ENCODE results near the gene TJP2.

The TJP2 gene

GRCh38 chr9:69190086-69190862, 16.2 kb downstream of the TJP2 start:
- no peak overlapping the region for H3K4me3 ChIP-seq (ENCODE audit: low read length)
- TF ChIP-seq, protein P1, sequence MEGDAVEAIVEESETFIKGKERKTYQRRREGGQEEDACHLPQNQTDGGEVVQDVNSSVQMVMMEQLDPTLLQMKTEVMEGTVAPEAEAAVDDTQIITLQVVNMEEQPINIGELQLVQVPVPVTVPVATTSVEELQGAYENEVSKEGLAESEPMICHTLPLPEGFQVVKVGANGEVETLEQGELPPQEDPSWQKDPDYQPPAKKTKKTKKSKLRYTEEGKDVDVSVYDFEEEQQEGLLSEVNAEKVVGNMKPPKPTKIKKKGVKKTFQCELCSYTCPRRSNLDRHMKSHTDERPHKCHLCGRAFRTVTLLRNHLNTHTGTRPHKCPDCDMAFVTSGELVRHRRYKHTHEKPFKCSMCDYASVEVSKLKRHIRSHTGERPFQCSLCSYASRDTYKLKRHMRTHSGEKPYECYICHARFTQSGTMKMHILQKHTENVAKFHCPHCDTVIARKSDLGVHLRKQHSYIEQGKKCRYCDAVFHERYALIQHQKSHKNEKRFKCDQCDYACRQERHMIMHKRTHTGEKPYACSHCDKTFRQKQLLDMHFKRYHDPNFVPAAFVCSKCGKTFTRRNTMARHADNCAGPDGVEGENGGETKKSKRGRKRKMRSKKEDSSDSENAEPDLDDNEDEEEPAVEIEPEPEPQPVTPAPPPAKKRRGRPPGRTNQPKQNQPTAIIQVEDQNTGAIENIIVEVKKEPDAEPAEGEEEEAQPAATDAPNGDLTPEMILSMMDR (conservative IDR thresholded peaks at IDR 0.05; ENCODE audit: low read depth, low read length) = no peak
- DNase-seq (ENCODE audit: low read depth) = no peak

GRCh38 chr9:69190863-69191181, 16.7 kb downstream of the TJP2 start:
- TF ChIP-seq, protein P1 (conservative IDR thresholded peaks at IDR 0.05; ENCODE audit: low read depth, low read length) = no peak
- H3K4me3 ChIP-seq (ENCODE audit: low read length) = no peak overlapping the region
- no peak for DNase-seq (ENCODE audit: low read depth)

- no peak for DNase-seq (ENCODE audit: low read depth)
- TF ChIP-seq, protein P1 (conservative IDR thresholded peaks at IDR 0.05; ENCODE audit: low read depth, low read length) = no peak
- no peak overlapping the region for H3K4me3 ChIP-seq (ENCODE audit: low read length)
These were observed 17.2 kb downstream of the TJP2 start for GRCh38 chr9:69191231-69191630.

GRCh38 chr9:69192214-69192613, 18.1 kb downstream of the TJP2 start:
- TF ChIP-seq, protein P1 (conservative IDR thresholded peaks at IDR 0.05; ENCODE audit: low read depth, low read length) = no peak
- DNase-seq (ENCODE audit: low read depth) = no peak
- H3K4me3 ChIP-seq (ENCODE audit: low read length) = no peak overlapping the region

- H3K4me3 ChIP-seq (ENCODE audit: low read length) = no peak overlapping the region
- TF ChIP-seq, protein P1 (conservative IDR thresholded peaks at IDR 0.05; ENCODE audit: low read depth, low read length) = peak; percentile 37
- no peak for DNase-seq (ENCODE audit: low read depth)
These were observed 19.6 kb downstream of the TJP2 start for GRCh38 chr9:69193685-69194032.

DNA sequence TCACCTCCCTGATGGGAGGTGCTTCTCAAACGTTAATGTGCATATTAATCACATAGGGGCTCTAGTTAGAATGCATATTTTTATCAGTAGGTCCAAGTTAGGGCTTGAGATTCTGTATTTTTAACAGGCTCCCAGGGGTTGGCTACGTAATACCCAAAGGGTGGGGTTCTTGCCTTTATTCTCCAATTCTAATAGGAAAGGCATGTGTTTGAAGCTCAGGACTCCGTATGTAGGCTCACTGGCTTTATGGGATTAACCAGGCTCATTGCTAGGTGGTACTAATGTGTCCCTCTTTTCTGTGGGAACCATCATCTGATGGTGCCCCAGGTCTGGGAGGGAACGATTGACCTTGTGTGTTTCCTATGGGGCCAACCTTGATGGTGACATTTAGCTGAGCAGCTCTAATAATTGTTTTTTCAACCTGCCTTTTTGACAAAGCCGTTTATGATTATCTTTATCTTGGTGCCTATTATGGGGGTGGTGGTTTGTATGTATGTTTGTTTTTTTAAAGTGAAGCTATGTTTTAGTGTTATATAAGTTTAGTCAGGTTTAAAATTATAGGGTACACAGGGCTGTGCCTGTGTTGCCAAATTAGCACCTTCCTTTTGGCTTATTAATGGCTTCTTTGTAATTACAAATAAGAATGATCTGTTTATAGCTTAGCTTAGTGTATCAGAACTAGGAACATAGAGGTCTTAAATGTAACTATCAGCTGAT, 20.8 kb downstream of the TJP2 start:
- TF ChIP-seq, protein P1 (conservative IDR thresholded peaks at IDR 0.05; ENCODE audit: low read depth, low read length) = no peak
- no peak for DNase-seq (ENCODE audit: low read depth)
- no peak overlapping the region for H3K4me3 ChIP-seq (ENCODE audit: low read length)

DNA sequence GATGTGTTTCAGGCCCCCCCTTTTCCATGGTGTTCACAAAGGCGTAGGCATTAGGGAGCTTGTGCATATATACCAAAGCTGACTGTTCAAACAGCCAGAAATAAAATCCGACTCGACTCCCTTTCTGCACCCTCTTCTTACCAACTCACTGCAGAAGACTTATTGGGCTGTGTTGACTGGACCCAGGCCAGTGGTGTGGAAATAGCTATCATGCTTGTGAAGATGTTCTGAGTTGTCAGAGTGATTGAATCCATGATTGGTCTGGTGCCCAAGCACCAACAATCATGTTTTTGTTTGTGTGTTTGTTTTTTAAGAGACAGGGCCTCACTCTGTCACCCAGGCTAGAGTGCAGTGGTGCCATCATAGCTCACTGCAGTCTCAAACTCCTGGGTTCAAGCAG, 21.6 kb downstream of the TJP2 start:
- no peak overlapping the region for H3K4me3 ChIP-seq (ENCODE audit: low read length)
- TF ChIP-seq, protein P1 (conservative IDR thresholded peaks at IDR 0.05; ENCODE audit: low read depth, low read length) = no peak
- no peak for DNase-seq (ENCODE audit: low read depth)
